ENCODE results near the gene PRELP. TPM values are rescaled to one million over a fixed set of nuclear protein-coding genes. Genes with fewer than 3 reads are reported as not detected.

PRELP gene
- total RNA-seq, 1 experiment from 2014 or later = not detected

GRCh38 chr1:203521074-203521794 is 45.6 kb downstream of the PRELP start:
- intact Hi-C loops (cut with micrococcal nuclease) = no loop called here
- Histone ChIP-seq H4K20me1 (ENCODE audit: low read length) (no peaks in the 10 kb centered on the region), H3F3A (ENCODE audit: low read length, unreplicated experiment) (no peaks in the 10 kb centered on the region), H3K9me3 (ENCODE audit: low read length) (no peaks in the 10 kb centered on the region), H3K27ac (ENCODE audit: low read length) (no peak overlapping the region), H3K4me3 (ENCODE audit: low read length) (no peak overlapping the region), H3K4me1 (ENCODE audit: insufficient read depth, low read length) (peaks cover 21% of the 10 kb centered on the region), H3K4me2 (ENCODE audit: low read length) (no peak overlapping the region), H3K27me3 (ENCODE audit: low read length) (no peaks in the 10 kb centered on the region), H3K9me2 (replicated peaks; ENCODE audit: low read length) (no peaks in the 10 kb centered on the region), H3K9ac (ENCODE audit: low read length) (no peak overlapping the region), H3K79me2 (ENCODE audit: low read length) (no peaks in the 10 kb centered on the region), H3K36me3 (ENCODE audit: low read depth, low read length) (no peaks in the 10 kb centered on the region), H2AFZ (ENCODE audit: low read length) (no peak overlapping the region)
- peak; percentile 39 for ATAC-seq
- TF ChIP-seq EZH2phosphoT487 (IDR thresholded peaks at IDR 0.05; ENCODE audit: borderline replicate concordance, low read length) (no peak), CTCF (conservative IDR thresholded peaks at IDR 0.05; ENCODE audit: low read depth, low read length) (no peak), EZH2 (IDR thresholded peaks at IDR 0.05; ENCODE audit: low read length, unreplicated experiment) (no peak)
- CTCF ChIA-PET = no interaction called here
- POLR2A ChIA-PET (ENCODE audit: unreplicated experiment) = no interaction called here
- no peak for DNase-seq
- no TSS peak for BruUV-seq (replicated peaks)

GRCh38 chr1:203521812-203522211 is 46.2 kb downstream of the PRELP start:
- Histone ChIP-seq H4K20me1 (ENCODE audit: low read length) (no peaks in the 10 kb centered on the region), H3K27me3 (ENCODE audit: low read length) (no peaks in the 10 kb centered on the region), H3K4me3 (ENCODE audit: low read length) (no peak overlapping the region), H3K79me2 (ENCODE audit: low read length) (no peaks in the 10 kb centered on the region), H3K4me2 (ENCODE audit: low read length) (no peak overlapping the region), H2AFZ (ENCODE audit: low read length) (no peak overlapping the region), H3F3A (ENCODE audit: low read length, unreplicated experiment) (no peaks in the 10 kb centered on the region), H3K9me2 (replicated peaks; ENCODE audit: low read length) (no peaks in the 10 kb centered on the region), H3K9ac (ENCODE audit: low read length) (no peak overlapping the region), H3K4me1 (ENCODE audit: insufficient read depth, low read length) (peaks cover 27% of the 10 kb centered on the region), H3K27ac (ENCODE audit: low read length) (no peak overlapping the region), H3K9me3 (ENCODE audit: low read length) (no peaks in the 10 kb centered on the region), H3K36me3 (ENCODE audit: low read depth, low read length) (no peaks in the 10 kb centered on the region)
- ATAC-seq (no peak), DNase-seq (no peak)
- ChIA-PET POLR2A (ENCODE audit: unreplicated experiment) (no interaction called here), CTCF (no interaction called here)
- intact Hi-C loops (cut with micrococcal nuclease) = no loop called here
- no TSS peak for BruUV-seq (replicated peaks)
- no peak for TF ChIP-seq EZH2phosphoT487 (IDR thresholded peaks at IDR 0.05; ENCODE audit: borderline replicate concordance, low read length)
- no peak for TF ChIP-seq CTCF (conservative IDR thresholded peaks at IDR 0.05; ENCODE audit: low read depth, low read length)
- TF ChIP-seq EZH2 (IDR thresholded peaks at IDR 0.05; ENCODE audit: low read length, unreplicated experiment) = no peak

- Histone ChIP-seq H3K27me3 (ENCODE audit: low read length) (no peaks in the 10 kb centered on the region), H3K4me1 (ENCODE audit: insufficient read depth, low read length) (peaks cover 31% of the 10 kb centered on the region), H3K4me2 (ENCODE audit: low read length) (no peak overlapping the region), H3K27ac (ENCODE audit: low read length) (no peak overlapping the region), H3K9me2 (replicated peaks; ENCODE audit: low read length) (no peaks in the 10 kb centered on the region), H3K9me3 (ENCODE audit: low read length) (no peaks in the 10 kb centered on the region), H4K20me1 (ENCODE audit: low read length) (no peaks in the 10 kb centered on the region), H3K4me3 (ENCODE audit: low read length) (no peak overlapping the region), H3F3A (ENCODE audit: low read length, unreplicated experiment) (no peaks in the 10 kb centered on the region), H3K36me3 (ENCODE audit: low read depth, low read length) (no peaks in the 10 kb centered on the region), H3K9ac (ENCODE audit: low read length) (no peak overlapping the region), H3K79me2 (ENCODE audit: low read length) (no peaks in the 10 kb centered on the region), H2AFZ (ENCODE audit: low read length) (no peak overlapping the region)
- TF ChIP-seq CTCF (conservative IDR thresholded peaks at IDR 0.05; ENCODE audit: low read depth, low read length) (no peak), EZH2 (IDR thresholded peaks at IDR 0.05; ENCODE audit: low read length, unreplicated experiment) (no peak), EZH2phosphoT487 (IDR thresholded peaks at IDR 0.05; ENCODE audit: borderline replicate concordance, low read length) (no peak)
- ChIA-PET POLR2A (ENCODE audit: unreplicated experiment) (no interaction called here), CTCF (no interaction called here)
- no TSS peak for BruUV-seq (replicated peaks)
- ATAC-seq (no peak), DNase-seq (no peak)
- intact Hi-C loops (cut with micrococcal nuclease) = no loop called here
These were observed 46.6 kb downstream of the PRELP start for GRCh38 chr1:203522237-203522636.
